Measurements from ENCODE around the gene SREBF1.

SREBF1 gene

GRCh38 chr17:17842111-17842876, 5.5 kb upstream of the SREBF1 start:
- in situ Hi-C loops (cut with MboI; ENCODE audit: low sequenced_read_pairs), result no loop called here

DNA sequence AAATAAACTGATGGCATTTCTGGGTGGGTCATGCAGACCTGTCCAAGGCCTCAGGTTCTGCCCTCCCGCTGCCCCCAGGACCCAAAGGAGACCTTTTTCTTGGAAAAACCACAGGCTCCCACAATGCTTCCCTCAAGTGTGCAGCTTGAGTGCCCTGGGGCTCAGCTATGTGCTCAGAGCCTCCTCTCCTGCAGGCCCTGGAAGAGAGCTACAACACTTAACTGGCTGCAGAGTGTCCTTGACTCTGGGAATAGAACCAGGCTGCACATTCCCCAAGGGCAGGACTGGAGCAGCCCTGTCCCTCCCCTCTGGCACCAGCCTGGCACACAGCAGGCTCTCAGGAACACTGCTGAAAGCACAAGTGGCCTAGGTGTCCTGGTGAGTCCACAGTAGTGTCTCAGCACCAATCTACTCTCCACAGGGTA, 4.8 kb upstream of the SREBF1 start:
- in situ Hi-C loops (cut with MboI; ENCODE audit: low sequenced_read_pairs), result no loop called here

GRCh38 chr17:17840751-17841591, 4.2 kb upstream of the SREBF1 start:
- in situ Hi-C loops (cut with MboI; ENCODE audit: low sequenced_read_pairs), result no loop called here

DNA sequence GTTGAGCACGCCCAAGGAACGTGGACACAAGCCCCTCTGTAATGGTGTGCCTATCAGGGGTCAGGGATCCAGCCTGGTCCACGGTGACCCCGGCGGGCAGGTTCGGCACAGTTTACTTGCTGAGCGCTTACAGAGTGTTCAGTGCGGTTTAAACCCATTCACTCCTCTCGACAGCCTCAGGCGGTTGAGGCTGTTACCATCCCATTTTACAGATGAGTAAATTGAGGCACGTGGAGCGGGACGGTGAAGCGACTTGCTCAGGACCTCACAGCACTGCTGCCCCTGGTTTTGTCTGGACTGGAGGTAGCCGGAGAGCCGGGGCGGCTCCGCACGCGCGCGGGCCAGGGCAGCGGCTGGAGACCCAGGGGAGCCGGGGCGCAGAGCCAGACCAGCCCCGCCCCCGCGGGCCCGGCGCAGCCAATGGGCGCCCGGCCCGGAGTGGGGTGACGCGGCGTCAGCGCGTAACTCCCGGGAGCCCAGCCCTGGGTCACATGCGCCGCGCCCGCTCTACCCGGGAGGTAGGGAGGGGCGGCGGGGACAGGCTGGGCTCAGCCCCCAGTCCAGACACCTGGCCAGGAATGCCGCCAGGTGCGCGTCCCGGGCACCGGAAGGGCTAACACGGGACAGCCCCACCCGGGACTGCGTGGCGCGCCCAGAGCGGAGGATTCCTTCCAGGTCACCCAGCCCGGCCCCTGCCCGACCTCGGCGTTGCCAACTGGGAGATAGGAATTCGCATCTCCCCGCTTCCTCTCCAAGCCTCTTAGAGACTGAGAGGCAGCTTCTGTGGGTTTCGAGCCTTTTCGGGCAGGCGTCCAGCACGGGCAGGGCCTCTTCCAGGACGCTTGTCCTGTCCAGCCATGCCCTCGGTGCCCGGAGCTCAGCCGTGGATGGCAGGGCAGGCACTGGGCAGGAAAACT, 3.3 kb upstream of the SREBF1 start:
- in situ Hi-C loops (cut with MboI; ENCODE audit: low sequenced_read_pairs), result no loop called here

DNA sequence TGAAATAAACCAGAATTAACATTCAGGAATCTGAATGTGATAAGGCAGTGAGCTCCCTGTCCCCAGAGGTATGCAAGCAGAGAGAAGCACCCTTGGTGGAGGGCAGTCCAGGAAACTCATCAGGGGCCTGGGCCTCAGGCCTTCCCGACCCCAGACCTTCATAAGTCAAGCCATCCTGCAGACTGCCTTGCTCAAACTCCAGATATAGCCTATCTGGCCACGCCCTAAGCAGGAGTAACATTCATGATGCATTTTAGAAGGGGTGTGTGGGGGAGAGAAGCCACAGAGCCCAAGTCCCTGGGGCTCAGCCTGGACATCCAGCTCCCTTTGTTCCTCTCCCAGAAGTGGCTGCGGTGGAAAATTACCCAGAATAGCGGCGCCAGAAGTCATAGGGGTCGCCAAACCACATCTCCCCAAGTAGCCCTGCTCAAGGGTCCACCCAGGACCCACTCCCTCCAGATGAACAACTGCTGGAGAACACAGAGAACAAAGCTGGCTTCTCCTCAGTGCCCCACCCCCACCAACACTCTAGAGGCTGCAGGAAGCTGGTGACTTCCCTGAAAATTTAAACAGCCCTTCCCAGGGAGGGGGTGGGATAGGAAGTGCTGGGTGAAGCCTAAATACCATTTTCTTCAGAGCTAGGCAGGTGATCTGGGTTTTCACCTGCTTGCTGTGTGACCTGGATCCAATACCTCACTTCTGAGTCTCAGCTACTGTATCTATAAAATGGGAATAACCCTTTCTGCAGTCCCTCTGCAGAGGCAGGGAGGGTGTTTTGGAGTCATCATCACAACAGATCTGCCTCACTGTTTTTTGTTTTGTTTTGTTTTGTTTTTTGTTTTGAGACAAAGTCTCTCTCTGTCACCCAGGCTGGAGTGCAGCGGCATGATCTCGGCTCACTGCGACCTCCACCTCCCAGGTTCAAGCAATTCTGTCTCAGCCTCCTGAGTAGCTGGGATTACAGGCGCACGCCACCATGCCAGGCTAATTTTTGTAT, 1.5 kb upstream of the SREBF1 start:
- in situ Hi-C loops (cut with MboI; ENCODE audit: low sequenced_read_pairs), result no loop called here

DNA sequence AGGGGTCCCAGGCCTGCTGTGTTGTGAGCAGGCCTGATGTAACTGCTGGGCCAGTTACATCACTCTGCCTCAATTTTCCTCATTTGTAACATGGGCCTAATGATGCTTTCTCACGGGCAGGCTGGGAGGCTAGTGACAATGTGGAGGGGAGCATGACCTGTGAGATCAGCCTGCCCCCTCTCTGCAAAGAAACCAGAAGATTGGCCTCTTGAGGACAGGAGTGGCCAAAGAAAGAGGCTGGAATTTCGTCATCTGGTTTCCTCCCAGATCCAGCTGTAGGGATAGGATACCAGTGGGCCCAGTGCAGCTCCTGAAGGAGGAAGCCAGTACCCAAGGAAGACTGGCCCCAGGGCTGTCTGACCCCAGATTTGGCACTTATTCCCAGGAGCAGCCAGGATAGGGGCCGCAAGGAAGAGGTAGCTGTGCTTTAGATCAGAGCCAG, 615 bp upstream of the SREBF1 start:
- in situ Hi-C loops (cut with MboI; ENCODE audit: low sequenced_read_pairs), result no loop called here

GRCh38 chr17:17836250-17836817, 452 bp downstream of the SREBF1 start:
- in situ Hi-C loops (cut with MboI; ENCODE audit: low sequenced_read_pairs), result no loop called here

DNA sequence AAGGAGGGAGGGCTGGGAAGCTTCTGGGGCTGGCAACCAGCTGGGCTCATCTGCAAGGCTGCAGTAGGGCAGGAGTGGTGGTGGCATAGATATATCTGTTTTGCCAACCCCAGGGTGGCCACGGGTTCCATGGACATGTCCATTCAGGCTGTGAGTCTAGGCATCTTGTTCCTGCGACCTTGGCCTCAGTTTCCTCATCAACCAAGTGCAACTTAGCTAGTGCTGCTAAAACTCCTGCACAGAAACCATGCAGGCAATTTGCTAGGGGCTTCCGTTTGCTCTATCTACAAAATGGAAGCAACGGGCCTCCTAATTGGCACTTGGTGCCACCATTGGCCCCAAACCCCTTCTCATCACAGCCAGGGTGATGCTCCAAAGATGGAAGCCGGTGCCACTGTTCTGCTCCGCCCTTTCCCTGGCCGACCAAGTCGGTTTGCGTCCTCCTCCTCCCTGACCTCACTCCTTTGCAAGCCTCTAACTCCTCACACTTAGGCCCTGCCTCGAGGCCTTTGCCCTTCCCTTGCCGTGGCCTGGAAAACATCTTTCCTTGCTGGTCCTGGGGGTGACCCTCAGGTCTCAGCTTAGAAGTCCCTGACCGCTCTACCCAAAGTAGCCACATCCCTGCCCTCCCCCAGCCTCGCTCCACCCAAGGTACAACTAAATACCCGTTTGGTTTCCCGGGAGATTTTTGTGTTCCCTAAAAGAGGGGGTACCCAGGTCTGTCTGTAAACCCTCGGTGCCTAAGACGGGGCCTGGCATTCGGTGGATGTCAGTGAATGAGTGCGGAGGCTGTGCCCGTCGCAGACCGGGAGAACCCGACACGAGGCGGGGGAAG, 1.2 kb downstream of the SREBF1 start:
- in situ Hi-C loops (cut with MboI; ENCODE audit: low sequenced_read_pairs), result no loop called here

DNA sequence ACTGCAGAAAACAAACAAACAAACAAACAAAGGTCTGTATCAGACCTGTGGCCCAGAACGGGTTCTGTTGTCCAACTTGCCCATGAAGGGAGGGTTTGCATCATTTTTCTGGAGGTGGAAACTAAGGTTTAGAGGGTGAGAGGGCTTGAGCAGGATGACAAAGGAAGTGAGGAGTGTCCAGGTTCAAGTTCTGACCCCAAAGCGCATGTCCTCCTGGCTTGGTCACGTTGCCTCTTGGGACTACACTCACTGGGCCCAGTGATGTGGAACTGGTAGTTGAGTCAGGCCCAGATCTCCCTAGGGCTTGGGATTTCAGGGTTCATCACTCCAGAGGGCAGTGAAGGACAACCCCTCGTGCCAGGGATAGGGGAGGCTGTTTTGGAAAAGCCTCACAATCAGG, 1.8 kb downstream of the SREBF1 start:
- in situ Hi-C loops (cut with MboI; ENCODE audit: low sequenced_read_pairs), result no loop called here

- in situ Hi-C loops (cut with MboI; ENCODE audit: low sequenced_read_pairs), result no loop called here
Observed at GRCh38 chr17:17833658-17834357, 3.0 kb downstream of the SREBF1 start.

- in situ Hi-C loops (cut with MboI; ENCODE audit: low sequenced_read_pairs), result no loop called here
Observed at GRCh38 chr17:17832032-17832363, 4.8 kb downstream of the SREBF1 start.

DNA sequence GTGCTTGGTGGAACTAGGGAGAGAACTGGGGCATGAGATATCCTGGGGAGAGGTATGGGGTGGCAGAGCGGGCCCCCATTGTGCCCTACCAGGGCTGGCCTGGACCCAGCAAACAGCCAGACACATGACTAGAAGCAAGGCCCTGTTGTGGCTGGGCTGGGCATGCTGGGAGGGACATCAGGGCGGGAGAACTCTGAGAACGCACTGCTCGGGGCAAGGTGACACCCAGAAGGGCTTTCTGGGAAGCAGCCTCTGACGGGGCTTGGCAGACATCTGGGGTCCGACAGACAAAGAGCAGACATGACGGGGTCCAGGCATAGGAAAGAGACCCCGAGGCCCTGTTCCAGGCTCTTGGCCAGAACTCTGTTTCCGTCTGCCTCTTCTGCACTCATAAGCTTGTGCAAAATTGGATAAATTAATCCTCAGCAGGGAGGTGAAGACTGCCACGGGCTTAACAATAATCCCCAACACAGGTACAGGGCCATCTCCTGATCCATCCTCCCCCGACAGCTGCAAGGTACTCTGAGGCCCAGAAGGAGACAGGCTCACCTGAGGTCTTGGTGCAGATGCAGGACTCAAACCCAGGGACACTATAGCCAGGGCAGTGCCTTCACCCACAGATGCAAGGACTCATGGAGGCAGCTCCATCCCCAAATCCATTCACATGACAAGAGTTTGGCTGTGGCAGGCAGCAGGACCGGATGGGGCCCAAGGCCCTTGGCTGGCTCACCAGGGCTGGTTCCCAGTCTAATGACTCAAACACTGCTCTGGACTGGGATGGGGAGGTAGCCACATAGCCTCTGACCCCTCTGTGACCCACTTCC, 5.4 kb downstream of the SREBF1 start:
- in situ Hi-C loops (cut with MboI; ENCODE audit: low sequenced_read_pairs), result no loop called here

DNA sequence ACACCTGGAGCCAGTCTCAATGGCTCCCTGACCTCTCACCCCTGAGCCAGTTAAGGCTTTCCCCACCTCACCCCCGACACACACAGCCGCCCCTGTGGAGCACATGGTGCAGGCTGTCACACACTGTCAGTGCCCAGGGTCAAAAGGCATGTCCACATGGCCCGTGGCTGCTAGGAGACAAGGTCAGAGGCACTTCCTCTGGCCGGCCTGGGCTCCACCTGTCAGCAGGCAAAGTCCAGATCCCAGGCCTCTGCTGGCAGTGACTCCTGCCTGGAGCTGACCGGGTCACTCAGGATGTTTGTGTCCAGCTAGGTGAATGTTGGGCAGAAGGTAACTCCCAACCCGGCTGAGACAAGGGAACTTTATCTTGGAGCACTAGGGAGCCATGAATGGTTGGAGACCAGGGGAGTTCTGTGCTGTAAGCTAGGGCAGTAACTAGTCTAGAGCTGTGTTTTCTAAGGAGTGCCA, 6.0 kb downstream of the SREBF1 start:
- in situ Hi-C loops (cut with MboI; ENCODE audit: low sequenced_read_pairs), result no loop called here

DNA sequence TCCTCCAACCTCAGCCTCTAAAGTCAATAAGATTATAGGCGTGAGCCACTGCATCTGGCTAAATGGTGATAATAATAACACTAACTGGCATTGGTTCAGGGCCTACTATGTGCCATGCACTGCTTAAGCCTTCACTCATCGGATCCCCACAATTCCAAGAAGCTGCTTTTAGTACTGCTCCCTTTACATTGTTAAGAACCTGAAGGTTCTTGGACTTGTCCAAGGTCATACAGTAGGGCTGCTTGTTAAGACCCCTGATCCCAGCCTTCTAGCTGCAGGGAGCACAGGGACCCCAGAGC, 6.6 kb downstream of the SREBF1 start:
- in situ Hi-C loops (cut with MboI; ENCODE audit: low sequenced_read_pairs), result no loop called here

DNA sequence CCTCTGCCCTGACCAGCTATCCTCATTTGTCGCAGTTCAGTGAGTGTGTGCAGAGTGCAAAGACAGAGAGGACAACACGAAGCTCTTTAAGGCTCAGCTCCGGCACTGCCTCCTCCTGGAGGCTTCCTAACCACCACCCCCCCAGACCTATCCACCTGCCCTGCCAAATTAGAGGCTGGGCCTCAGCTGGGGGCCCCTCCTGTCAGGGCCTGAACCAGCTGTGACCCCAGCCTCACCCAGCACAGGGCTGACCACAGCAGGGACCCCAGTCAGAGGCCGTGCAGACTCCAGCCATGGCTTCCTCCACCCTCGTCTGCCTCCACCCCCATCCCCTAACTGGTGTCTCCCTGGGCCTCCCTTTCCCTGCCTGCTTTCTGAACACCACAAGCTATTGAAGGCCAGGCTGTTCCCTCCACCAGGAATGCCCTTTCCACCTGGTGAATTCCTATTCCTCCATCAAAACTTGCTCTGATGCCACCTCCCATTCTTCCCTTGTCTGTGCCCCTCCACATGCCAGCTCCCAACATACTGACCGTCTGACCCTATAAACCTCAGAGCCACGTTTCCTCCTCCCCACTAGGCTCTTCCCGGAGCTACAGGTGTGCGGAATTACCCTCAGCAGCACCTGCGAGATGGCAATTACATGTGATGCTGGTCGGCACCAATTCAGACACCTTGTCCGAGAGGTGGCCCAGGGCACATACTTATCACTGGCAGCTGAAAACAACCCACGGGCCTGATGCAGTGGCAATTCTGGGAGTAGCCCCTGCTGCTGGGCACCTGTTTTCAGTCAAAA, 8.8 kb downstream of the SREBF1 start:
- in situ Hi-C loops (cut with MboI; ENCODE audit: low sequenced_read_pairs), result no loop called here

GRCh38 chr17:17826942-17827785, 9.6 kb downstream of the SREBF1 start:
- in situ Hi-C loops (cut with MboI; ENCODE audit: low sequenced_read_pairs), result no loop called here
